Measurements from ENCODE around the gene CABLES2.

The CABLES2 gene

GRCh38 chr20:62382306-62383198 lies 24.5 kb downstream of the CABLES2 start:
- H3F3A ChIP-seq (ENCODE audit: insufficient read depth, low read length), result no peaks in the 10 kb centered on the region
- no peak overlapping the region for H3K4me3 ChIP-seq (ENCODE audit: low read depth, low read length, poor library complexity, severe bottlenecking)
- H4K20me1 ChIP-seq (ENCODE audit: insufficient read depth, low read length), result no peaks in the 10 kb centered on the region
- H3K4me1 ChIP-seq (ENCODE audit: insufficient read depth, low read length, severe bottlenecking), result peaks cover 7% of the 10 kb centered on the region
- H3K9me3 ChIP-seq (ENCODE audit: low read length), result no peaks in the 10 kb centered on the region
- H3K4me2 ChIP-seq (ENCODE audit: low read length), result no peak overlapping the region
- no peaks in the 10 kb centered on the region for H3K9me2 ChIP-seq (ENCODE audit: low read depth, low read length)
- H3K79me2 ChIP-seq (ENCODE audit: insufficient read depth, low read length), result peaks cover 15% of the 10 kb centered on the region
- H3K36me3 ChIP-seq (ENCODE audit: insufficient read depth, low read length), result peaks cover 17% of the 10 kb centered on the region
- no peak for TF ChIP-seq EZH2 (IDR thresholded peaks at IDR 0.05; ENCODE audit: borderline replicate concordance, low read length)
- TF ChIP-seq, protein P1, sequence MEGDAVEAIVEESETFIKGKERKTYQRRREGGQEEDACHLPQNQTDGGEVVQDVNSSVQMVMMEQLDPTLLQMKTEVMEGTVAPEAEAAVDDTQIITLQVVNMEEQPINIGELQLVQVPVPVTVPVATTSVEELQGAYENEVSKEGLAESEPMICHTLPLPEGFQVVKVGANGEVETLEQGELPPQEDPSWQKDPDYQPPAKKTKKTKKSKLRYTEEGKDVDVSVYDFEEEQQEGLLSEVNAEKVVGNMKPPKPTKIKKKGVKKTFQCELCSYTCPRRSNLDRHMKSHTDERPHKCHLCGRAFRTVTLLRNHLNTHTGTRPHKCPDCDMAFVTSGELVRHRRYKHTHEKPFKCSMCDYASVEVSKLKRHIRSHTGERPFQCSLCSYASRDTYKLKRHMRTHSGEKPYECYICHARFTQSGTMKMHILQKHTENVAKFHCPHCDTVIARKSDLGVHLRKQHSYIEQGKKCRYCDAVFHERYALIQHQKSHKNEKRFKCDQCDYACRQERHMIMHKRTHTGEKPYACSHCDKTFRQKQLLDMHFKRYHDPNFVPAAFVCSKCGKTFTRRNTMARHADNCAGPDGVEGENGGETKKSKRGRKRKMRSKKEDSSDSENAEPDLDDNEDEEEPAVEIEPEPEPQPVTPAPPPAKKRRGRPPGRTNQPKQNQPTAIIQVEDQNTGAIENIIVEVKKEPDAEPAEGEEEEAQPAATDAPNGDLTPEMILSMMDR (IDR thresholded peaks at IDR 0.05; ENCODE audit: low read length), result peak; percentile 92
- H3K27ac ChIP-seq (ENCODE audit: low read depth, low read length, poor library complexity, severe bottlenecking), result no peak overlapping the region
- no peaks in the 10 kb centered on the region for H3K27me3 ChIP-seq (ENCODE audit: insufficient read depth, low read length)
- no peak overlapping the region for H2AFZ ChIP-seq (ENCODE audit: low read length)
- no peak overlapping the region for H3K9ac ChIP-seq (ENCODE audit: low read length)

- no peak overlapping the region for H3K9ac ChIP-seq (ENCODE audit: low read length)
- H3K27me3 ChIP-seq (ENCODE audit: insufficient read depth, low read length), result no peaks in the 10 kb centered on the region
- H3K9me2 ChIP-seq (ENCODE audit: low read depth, low read length), result no peaks in the 10 kb centered on the region
- TF ChIP-seq, protein P1 (IDR thresholded peaks at IDR 0.05; ENCODE audit: low read length), result no peak
- TF ChIP-seq EZH2 (IDR thresholded peaks at IDR 0.05; ENCODE audit: borderline replicate concordance, low read length), result no peak
- no peak overlapping the region for H3K4me2 ChIP-seq (ENCODE audit: low read length)
- no peak overlapping the region for H2AFZ ChIP-seq (ENCODE audit: low read length)
- H3K4me1 ChIP-seq (ENCODE audit: insufficient read depth, low read length, severe bottlenecking), result peaks cover 7% of the 10 kb centered on the region
- H3K4me3 ChIP-seq (ENCODE audit: low read depth, low read length, poor library complexity, severe bottlenecking), result no peak overlapping the region
- H3F3A ChIP-seq (ENCODE audit: insufficient read depth, low read length), result no peaks in the 10 kb centered on the region
- peaks cover 11% of the 10 kb centered on the region for H3K79me2 ChIP-seq (ENCODE audit: insufficient read depth, low read length)
- no peaks in the 10 kb centered on the region for H3K9me3 ChIP-seq (ENCODE audit: low read length)
- no peaks in the 10 kb centered on the region for H4K20me1 ChIP-seq (ENCODE audit: insufficient read depth, low read length)
- H3K36me3 ChIP-seq (ENCODE audit: insufficient read depth, low read length), result peaks cover 12% of the 10 kb centered on the region
- no peak overlapping the region for H3K27ac ChIP-seq (ENCODE audit: low read depth, low read length, poor library complexity, severe bottlenecking)
Observed at GRCh38 chr20:62381842-62382241, 25.2 kb downstream of the CABLES2 start.

GRCh38 chr20:62381202-62381797 lies 25.8 kb downstream of the CABLES2 start:
- TF ChIP-seq, protein P1 (IDR thresholded peaks at IDR 0.05; ENCODE audit: low read length), result no peak
- TF ChIP-seq EZH2 (IDR thresholded peaks at IDR 0.05; ENCODE audit: borderline replicate concordance, low read length), result no peak

More at GRCh38 chr20:62381202-62381797, 25.8 kb downstream of the CABLES2 start:
- Histone ChIP-seq H3K9me3 (ENCODE audit: low read length) (no peaks in the 10 kb centered on the region), H3K9me2 (ENCODE audit: low read depth, low read length) (no peaks in the 10 kb centered on the region), H3K27me3 (ENCODE audit: insufficient read depth, low read length) (no peaks in the 10 kb centered on the region), H3K9ac (ENCODE audit: low read length) (no peak overlapping the region), H3K79me2 (ENCODE audit: insufficient read depth, low read length) (peaks cover 9% of the 10 kb centered on the region), H2AFZ (ENCODE audit: low read length) (no peak overlapping the region), H3K4me3 (ENCODE audit: low read depth, low read length, poor library complexity, severe bottlenecking) (no peak overlapping the region), H3F3A (ENCODE audit: insufficient read depth, low read length) (no peaks in the 10 kb centered on the region), H3K4me2 (ENCODE audit: low read length) (no peak overlapping the region), H3K36me3 (ENCODE audit: insufficient read depth, low read length) (peaks cover 12% of the 10 kb centered on the region), H4K20me1 (ENCODE audit: insufficient read depth, low read length) (no peaks in the 10 kb centered on the region), H3K4me1 (ENCODE audit: insufficient read depth, low read length, severe bottlenecking) (peaks cover 7% of the 10 kb centered on the region), H3K27ac (ENCODE audit: low read depth, low read length, poor library complexity, severe bottlenecking) (no peak overlapping the region)

All from OCI-LY1 (cell line).